GM21360 (cell line): ENCODE results near the gene PTPRN2.
"Not testable (repeated sequence)": the region's sequence is repeated elsewhere in the genome, so short reads cannot be mapped to it uniquely, and the experiment has no call there.

ENCODE experiments used
- ATAC-seq: cut with Tn5 transposase; IDR thresholded peaks from one replicate; pipeline ENCODE4 v1.9.1; 2021; ENCODE audit warnings: mild to moderate bottlenecking, moderate library complexity; ENCODE audit not compliant: unreplicated experiment

PTPRN2 gene

DNA sequence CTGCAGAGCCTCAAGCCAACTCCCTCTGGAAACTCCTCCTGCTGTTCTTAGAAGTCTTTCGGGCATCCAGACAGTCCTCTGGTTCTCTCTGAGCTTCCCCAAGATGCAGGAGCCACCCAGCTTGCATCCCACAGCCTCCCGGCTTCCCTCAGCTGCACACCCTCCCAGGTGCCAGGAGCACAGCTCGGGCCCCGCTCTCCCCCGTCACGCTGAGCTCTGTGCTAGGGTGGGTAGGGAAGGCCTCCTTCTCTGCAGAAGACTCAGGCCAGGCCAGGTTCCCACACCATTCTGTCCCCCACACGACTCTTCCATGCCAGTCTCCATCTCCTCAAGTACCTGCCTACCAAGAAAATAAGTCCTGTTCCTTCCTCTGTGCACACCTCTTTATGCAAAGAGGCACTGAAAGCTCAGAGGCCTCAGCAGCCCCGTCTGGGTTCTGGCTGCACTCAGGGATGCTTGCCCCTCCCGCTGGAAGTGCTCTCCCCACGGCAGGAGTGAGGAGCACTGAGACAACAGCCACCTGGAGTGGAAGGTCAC lies 537.1 kb downstream of the PTPRN2 start:
- no peak for ATAC-seq

DNA sequence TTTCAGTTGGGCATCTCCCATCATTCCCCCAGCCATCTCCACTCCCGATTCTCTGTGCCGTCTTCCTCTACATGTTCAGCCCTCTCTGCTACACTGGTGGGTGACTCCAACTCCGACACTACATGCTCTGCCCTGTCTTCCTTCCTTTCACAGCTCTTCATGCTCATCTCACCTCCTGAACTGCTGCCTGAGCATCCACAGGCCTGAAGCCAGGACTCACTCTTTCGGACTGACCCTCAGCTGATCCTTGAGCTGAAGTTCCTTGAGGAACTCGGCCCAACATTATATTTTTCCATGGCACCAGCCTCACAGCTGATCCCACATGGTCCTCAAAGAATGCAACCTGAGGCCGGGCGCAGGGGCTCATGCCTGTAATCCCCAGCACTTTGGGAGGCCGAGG lies 538.4 kb downstream of the PTPRN2 start:
- ATAC-seq, result no peak

DNA sequence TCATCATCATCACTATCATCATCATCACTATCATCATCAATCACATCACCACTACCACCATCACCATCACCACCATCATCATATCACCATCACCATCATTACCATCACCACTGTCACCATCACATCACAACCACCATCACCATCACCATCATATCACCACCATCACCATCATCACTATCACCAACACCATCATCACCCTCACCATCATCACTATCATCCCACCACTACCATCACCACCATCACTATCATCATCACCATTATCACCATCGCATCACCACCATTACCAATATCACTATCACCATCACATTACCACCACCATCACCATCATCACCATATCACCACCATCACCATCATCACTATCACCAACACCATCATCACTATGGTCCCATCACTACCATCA lies 539.1 kb downstream of the PTPRN2 start:
- no peak for ATAC-seq

DNA sequence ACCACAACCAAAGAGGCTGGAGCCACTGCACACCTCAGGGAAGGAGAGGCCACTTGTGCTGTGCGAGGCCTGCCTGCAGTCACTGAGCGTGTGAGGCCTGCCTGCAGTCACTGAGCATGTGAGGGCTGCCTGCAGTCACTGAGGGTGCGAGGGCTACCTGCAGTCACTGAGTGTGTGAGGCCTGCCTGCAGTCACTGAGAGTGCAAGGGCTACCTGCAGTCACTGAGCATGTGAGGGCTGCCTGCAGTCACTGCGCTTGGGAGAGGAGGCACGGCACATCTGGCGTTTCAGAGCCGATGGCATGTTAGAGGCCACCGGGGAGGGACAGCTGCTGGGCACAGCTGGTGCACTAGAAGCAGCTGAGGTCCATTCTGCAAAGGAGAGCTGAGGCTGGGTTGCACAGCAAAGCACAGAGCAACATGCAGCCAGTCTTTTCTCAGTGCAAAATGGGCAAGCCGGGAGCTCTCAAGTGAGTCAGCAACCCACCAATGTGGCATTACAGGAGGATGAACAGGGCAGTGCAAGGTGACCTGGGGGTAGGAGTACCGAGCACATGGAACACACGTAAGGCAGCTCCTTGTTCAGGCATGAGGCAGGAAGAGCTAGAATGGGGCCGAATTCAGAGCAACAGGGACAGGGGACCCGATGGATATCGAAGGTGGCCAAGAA lies 540.1 kb downstream of the PTPRN2 start:
- ATAC-seq, result no peak

DNA sequence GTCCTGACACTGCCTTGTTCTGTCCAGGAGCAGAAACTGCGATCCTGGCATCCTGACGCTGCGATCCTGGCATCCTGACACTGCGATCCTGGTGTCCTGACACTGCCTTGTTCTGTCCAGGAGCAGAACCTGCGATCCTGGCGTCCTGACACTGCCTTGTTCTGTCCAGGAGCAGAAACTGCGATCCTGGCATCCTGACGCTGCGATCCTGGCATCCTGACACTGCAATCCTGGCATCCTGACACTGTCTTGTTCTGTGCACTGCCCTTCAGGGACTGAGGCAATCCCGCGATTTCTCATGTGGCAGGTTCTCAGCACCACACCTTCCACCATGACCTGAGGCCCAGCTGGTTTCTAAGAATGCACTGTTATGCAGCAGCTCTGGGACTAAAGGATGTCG lies 541.4 kb downstream of the PTPRN2 start:
- not testable (repeated sequence) for ATAC-seq

DNA sequence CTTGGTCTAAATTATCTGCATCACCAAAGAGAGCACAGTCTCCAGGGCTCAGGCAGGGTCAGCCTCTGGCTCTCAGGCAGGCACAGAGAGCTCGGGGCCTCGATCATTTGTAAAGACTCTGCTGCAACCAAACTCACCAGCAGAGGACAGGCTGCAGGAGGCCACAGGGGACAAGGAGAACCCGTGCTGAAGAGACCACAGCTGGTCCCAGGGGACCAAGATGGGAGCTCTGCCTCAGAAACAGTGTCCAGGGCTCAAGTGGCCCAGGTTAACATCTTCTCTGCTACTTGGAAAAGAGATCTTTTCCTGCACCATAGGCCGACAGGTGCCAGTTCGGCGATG lies 543.2 kb downstream of the PTPRN2 start:
- no peak for ATAC-seq

DNA sequence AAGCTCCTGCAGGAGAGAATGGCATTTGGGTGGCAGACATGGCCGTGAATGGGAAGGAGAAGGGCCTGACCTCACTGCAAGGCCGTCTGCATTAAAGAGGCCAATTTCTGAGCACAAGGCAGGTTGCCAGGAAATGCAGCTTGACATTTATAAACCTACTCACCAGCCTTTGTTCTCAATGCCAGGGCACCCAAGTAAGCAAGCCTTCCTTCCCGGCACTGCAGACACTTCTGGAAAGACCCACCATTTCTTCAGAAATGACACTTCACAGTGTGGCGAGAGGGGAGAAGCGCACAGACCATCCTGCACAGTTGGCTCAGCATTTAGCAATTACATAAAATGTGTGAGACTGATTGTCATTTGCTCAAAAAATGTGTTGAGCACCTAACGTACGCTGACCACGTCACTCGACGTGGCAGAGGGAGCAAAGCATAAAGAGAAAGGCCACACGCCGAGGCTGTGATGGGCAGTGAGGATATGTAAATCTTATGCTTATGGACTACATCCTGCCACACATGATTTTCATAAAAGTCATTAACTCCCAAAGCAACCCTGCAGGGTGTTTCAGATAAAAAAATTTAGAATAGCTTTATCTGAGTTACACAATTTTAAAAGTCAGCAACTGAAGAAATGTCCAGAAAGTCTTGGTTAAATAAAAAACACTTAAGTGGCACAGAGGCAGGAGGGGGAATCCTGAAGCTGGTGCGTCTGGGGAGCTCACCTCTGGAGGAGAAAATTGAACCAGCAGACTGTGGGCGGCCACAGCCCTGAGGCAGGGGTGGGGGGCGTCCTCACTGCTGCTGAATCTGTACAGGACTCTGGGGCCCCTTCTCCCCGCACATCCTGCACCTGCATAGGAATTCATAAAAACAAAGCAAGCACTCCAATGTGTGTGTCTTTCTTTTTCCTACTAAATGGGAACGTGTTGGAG lies 543.8 kb downstream of the PTPRN2 start:
- no peak for ATAC-seq

DNA sequence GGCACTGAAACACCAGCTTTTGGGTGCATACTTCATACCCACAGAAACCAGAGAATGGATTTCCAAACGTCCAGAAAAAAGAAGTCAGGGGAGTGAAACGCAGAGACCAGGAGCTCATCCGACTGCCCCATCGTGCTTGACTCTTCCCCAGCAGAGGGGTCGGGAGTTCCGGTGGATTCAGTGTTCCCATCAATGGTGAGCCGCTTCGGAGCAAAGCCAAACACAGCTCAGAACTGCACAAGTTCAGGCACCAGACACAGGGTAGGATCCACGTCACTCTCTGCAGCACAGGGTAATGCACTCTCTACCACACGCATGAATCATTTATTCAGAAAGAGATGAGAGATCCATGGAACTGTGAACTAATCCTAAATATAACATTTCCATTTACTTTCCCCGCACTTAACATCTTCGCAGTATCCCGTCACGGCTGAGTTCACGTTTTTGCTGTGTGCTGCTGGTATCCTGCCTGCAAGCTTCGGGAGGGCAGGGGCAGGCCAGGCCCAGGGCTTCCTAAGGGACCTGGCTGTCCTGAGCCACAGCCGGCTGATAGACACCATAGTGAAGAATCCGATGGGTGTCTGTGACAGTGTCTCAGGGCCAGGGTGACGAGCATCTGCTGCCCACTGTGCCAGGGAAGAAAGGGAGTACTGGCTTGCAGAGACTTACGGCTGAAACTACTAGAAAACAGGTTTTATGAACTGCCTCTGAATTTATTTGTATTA lies 545.3 kb downstream of the PTPRN2 start:
- ATAC-seq, result no peak

DNA sequence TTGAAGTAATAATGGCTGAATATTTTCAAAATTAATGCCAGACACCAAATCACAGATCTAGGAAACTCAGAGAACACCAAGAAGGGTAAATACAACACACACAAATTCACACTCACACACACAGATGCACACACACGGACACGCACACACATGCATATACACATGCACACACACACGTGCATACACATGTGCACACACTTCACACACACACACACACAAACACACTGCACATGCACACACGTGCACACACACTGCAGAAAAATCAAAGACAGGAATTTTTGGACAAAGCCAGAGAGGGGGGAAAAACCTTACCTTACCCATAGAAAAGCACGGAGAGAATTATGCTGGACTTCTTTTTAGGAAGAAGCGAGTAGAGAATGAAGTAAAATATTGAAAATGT lies 547.4 kb downstream of the PTPRN2 start:
- ATAC-seq, result no peak

DNA sequence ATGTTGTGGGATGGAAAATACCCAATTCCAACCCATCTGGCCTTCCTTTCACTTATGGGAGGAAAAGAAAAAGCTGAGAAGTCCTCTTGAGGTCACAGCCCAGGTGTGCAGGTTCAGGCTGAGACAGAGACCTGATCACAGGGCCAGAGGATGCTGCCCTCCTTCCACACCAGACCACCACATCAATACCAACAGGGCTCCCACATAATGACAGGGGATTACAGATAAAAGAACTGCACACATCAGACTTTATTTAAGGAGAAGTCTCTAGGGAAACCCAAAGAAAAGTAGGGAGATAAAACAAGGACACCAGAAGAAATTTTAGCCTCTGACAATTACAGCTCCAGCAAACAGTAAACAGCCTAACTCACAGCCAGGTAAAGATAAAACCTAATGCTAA lies 548.4 kb downstream of the PTPRN2 start:
- ATAC-seq, result no peak

DNA sequence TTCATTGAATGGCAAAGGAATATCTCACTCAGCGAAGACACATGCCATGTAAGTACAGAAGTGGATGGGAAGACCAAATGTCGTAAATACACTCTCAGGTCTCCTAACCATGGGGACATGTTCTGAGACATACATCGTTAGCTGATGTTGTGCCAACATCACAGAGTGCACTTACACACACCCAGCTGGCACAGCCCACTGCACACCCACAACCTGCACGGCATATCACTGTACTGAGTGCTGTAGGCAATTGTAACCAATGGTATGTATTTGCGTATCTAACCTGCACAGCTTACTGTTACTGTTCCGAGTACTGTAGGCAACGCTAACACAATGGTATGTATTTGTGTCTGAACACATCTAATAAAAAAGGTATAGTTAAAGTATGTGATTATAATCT lies 550.4 kb downstream of the PTPRN2 start:
- ATAC-seq, result no peak

DNA sequence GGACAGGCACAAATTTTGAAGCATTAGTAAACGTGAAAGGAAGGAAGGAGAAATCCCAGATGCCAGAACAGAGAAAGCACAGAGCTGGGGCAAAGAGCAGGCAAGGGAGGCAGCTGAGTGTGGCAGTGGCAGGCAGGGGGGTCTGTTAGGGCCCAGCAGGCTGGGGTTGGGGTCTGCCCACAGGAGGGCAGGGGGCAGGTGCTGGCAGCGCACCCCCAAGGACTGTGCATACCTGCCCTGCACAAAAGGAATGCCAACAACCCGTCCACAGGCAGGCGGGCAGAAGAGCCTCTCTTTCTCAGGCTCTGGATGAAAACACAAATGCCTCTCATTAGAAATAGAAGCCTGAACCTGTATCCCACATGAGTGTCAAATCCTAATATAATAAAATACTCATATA lies 552.3 kb downstream of the PTPRN2 start:
- no peak for ATAC-seq

DNA sequence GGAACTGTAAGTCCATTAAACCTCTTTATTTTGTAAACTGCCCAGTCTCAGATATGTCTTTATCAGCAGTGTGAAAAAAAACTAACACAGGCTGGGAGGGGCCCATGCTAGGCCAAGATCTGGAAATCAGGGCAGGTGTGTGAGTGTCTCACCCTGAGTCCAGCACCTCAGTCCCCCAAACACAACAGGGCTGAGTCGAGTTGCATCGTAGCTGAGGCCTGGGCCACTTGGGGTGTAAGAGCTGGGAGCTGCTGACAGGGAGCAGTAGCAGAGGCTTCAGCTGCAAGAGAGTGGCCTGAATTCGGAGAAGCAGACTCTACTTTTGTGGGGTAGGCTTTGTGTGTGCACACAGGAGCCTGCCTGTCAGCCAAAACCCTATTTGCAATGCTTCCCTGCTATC lies 553.1 kb downstream of the PTPRN2 start:
- no peak for ATAC-seq

DNA sequence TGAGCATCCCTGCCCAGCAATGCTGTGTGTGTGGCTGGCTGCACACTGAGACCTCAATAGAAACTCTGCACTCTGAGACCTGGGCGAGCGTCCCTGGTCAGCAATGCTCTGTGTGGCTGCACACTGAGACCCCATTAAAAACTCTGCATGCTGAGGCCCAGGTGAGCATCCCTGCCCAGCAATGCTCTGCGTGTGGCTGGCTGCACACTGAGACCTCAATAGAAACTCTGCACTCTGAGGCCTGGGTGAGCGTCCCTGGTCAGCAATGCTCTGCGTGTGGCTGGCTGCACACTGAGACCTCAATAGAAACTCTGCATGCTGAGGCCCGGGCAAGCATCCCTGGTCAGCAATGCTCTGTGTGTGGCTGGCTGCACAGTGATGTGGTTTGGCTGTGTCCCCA lies 553.7 kb downstream of the PTPRN2 start:
- not testable (repeated sequence) for ATAC-seq

DNA sequence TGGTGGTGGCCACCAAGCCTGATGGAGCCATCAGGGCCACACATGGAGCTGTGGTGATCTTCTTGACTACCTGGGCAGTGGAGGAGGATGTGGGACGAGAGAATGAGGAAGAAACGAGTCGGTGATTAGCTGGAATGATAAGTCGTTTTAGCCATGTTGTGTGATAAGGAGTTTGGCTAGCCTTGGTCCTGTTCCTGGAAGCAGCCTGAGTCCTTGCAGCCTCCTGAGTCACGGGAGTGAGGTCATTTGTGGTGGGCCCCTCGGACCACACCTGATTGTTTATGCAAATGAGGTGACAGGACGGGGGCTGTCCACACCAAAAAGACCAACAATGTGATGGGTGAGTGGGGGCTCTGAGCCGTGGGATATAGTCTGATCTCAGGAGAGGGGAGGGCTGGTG lies 554.4 kb downstream of the PTPRN2 start:
- no peak for ATAC-seq

DNA sequence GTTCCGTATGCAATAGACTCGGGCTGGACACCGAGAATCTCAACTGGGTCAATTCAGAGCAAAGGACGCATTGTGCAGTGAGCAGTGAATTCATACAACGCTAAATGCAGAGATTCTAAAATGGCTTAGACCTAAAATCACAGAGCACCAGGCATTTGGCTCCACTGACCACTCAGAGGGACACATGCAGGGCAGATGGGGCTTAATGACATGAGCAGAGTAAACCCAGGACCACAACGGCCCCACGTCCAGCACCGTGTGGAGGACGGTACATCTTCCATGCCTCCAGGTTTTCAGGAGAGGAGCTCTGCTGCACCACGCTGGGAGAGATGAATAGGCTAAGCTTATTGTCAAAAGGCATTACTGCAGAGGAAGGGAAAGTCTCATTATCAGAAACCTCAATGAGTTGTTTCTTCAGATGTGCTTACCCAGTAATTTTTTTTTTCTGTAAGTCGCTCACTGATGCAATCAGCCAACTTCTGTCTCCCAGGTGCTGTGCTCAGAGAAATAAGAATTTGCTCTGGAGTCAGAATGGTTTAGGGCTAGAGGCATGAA lies 555.0 kb downstream of the PTPRN2 start:
- no peak for ATAC-seq

DNA sequence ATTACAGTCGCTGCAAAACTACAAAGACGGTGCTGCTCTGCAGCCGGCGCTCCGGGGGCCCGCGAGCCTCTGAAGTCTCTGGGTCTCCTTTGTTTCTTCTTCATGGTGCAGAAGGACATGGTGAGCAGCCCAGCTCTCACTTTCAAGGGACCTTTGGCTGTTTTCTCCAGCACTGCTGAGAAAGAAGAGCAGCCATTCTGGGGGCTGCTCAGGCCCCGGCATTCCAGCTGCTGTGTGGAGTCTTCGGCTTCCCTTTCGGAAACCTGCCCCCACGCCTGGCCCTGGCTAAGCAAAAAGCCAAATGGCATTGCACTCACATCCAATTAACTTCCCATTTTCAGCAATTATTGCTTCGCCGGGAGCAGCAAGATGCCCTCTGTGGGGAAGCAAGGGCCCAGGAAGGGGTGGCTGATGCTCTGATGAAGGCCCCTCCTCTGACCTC lies 555.7 kb downstream of the PTPRN2 start:
- no peak for ATAC-seq

DNA sequence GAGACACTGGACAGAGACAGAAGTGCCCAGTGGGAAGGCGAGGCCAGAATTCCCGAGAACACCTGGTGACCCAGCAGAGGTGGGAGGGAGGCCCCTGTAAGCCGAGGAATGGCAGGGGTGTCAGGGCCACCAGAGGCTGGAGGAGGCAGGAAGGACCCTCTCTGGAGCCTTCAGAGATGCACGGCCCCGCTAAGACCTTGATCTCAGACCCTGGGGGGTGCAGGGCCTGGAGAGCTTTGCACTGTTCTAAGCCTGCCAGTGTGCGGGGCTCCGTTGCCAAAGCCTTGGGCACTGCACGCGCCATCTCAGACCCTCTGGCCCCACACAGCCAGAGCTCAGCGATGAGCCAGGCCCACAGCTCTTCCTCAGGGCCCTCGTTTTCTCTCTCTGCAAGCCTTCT lies 557.1 kb downstream of the PTPRN2 start:
- no peak for ATAC-seq

DNA sequence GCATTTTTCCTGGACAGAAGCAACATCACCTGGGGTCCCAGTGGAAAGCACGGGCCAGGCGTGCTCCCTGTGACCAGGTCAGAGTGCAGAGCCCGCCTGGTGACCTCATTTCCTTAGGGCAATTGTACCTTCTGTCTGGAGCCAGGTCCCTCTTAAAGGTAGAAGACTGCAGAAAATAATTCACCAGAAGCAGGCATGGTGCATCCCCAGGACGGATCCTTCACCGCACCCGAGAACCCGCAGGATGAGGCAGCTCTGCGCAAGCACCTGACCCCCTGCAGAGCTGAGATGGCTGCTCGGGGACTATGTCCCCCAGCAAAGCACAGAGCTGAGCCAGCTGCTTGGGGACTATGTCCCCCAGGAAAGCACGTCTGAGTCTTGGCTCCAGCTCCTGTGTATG lies 557.6 kb downstream of the PTPRN2 start:
- ATAC-seq, result no peak

DNA sequence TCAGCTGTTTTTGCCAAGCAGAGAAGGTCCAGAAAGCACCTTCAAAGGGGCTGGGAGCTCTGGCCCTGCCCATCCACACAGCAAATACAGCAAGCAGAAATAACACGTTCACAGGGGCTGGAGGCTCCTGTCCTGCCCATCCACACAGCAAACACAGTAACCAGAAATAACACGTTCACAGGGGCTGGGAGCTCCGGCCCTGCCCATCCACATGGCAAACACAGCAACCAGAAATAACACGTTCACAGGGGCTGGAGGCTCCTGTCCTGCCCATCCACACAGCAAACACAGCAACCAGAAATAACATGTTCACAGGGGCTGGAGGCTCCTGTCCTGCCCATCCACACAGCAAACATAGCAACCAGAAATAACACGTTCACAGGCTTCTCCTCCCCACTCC lies 558.1 kb downstream of the PTPRN2 start:
- ATAC-seq, result no peak

DNA sequence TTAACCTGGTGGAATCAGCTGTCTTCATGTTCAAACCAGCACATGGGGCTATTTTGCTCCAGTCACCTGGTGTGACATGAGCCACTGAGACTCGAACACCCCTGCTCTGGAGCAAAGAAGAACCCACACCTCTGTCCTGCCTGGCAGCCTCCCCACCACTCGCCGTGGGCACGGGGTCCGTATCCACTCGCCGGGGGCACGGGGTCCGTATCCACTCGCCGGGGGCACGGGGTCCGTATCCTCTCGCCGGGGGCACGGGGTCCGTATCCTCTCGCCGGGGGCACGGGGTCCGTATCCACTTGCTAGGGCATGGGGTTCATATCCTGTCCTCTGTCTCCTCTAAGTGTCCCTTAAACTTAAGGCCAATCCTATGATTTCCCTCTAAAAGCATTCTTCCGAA lies 558.7 kb downstream of the PTPRN2 start:
- no peak for ATAC-seq
